HG02588 (cell line): Measurements from ENCODE around the gene SBNO2.

ENCODE experiments used
- ATAC-seq: cut with Tn5 transposase; IDR thresholded peaks from one replicate; pipeline ENCODE4 v1.9.1; 2021; ENCODE audit warnings: mild to moderate bottlenecking, moderate library complexity; ENCODE audit not compliant: unreplicated experiment

The SBNO2 gene

DNA sequence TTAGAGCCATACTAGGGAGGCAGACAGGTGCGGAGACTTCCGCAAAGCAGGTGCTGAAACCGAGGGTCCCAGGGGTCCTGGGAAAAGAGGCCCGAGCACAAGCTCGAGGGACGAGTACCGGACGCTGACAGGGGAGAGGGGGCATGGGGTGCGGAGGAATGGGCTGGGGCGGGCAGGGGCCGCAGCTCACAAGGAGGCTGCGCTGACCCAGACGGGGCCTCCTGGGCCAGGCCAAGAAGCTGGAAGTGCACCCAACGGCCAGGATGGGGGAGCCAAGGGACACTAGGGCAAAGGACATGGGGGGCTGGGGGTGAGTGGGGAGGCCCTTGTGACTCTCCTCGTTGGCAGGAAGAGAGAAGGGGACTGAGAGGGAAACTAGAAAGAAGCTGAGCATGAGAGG is 80.7 kb downstream of the SBNO2 start:
- no peak for ATAC-seq

DNA sequence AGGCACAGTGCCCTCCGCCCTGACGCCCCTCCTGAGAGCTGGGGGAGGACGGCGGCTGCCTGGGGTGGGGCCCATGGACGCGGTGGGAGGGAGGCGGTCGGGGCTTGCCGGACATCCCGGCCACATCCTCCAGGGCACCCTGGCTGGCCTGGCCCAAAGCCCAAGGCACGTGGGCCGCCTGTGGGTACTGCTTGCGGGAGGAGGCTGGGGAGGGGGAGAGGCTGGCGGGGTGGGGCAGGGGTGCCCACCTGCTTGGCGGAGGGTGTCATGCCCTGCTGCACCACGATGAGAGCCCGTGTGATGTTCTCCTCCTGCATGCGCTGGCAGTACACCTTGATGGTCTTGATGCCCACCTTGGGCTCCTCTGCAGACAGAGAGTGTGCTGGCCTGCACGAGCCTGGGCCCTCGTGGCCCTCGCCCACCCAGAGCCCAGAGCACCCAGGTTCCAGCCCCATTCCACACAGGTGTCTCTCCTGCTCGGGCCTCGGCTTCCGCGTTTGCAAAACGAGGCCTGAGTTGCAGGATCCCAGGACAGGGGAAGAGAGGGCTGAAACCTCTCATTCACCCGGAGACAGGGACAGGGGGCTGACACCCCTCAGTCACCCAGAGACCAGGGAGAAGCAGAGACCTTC is 82.4 kb downstream of the SBNO2 start:
- ATAC-seq = no peak

DNA sequence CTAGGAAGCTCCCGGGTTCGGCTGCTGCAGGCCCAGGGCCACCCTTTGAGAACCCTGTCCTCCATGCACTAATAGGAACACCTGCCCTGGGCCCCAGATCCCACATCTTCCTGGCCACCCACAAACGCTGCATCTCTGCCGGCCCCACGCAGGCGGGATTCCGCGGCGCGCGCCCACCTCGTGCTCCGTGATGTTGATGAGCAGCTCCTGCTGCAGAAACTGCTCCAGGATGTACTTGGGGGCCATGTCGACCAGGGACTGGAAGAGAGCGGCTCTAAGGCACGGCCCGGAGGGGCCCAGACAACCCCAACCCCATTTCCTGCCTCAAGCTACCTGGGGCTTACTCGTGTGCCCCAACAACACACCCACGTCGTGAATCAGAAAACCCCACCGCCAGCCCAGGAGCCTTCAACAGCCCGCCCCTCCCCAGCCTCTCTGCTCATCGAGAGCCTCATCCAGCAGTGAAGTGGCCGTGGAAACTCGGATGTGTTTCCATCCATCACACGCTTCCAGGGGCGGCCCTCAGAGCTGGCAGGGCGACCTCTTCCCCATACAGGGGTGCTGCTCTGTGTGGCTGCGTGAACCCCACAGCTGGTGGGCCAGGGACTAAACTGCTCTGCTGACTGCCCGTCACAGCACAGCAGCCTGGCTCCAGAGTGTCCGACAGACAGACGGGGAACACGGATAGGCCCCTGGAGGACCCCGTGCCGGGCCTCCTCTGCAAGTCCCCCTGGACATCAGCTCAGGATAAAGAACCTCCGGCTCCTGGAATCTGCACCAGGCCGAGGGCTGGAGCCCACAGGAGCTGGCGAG is 83.1 kb downstream of the SBNO2 start:
- no peak for ATAC-seq

DNA sequence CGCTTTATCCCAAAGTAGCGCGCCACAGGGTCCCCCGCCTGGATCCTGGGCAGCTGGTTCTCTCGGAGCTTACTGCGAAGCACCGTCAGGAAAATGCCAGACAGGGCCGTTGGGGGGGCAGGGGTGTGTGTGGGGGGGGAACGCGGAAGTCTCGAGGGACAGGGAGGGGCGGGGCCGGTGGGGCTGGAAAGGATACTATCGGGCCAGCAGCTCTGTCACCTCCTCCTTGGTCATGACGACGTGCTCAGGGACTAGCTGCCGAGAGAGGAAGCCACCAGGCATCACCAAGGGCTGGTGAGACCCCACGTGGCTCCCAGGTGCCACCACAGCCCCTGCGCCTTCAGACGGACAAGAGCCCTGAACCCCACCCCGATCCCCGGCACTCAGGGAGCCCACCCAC is 84.2 kb downstream of the SBNO2 start:
- no peak for ATAC-seq

DNA sequence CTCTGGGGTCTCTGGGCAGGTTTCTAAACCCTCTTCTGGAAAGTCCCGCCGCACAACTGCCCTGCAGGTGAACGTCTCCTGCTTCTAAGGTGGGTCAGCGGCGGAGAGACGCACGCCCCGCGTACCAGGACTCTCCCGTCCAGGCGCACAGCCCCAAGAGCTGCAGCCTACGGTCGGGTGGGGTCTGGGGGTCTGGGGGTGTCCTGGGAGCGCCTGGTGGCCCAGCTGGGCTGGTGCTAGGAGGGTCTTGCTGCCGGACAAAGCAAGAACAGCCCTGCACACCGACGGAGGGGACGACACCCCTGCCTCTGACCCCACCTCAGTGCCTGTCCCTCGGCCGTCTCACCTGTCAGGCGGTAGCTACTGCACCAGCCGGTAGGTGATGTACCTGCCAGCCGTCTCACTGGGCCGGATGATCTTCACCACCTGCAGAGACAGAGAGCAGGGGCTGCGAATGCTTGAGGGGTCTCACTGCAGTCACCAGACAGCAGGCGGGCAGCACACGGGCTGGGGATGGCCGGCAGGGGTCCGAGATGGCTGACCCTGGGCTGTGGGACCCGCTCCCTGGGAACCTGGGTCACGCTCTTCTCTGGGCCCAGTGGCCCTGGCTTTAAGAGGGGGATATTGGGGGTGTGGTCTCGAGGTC is 84.8 kb downstream of the SBNO2 start:
- no peak for ATAC-seq

DNA sequence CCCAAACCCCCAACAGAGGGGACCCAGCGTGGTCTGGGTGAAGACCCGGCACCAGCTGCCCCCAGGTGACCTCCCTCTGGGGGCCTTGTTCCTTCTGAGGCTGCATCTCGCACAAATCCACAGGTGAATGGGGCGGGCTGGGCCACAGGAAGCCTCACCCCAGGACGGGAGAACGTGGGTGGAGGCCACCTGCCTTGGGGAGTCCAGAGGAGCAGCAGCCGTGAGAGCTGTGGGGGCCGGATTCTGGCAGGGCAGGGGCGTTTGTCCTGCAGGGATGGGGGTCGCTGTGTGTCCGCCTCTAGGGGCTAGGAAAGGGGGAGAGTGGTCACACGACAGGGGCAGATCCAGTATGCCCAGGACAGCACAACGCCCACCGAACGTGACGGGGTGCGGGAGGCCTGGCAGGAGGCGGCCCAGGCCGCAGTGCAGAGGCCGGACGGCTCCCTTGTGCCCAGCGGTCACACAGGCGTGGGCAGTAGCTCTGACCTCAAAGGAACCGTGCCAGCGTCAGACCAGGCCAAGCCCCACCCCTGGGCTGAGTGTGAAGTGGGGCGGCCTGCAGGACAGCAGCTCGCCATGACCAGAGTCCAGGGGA is 85.6 kb downstream of the SBNO2 start:
- no peak for ATAC-seq

DNA sequence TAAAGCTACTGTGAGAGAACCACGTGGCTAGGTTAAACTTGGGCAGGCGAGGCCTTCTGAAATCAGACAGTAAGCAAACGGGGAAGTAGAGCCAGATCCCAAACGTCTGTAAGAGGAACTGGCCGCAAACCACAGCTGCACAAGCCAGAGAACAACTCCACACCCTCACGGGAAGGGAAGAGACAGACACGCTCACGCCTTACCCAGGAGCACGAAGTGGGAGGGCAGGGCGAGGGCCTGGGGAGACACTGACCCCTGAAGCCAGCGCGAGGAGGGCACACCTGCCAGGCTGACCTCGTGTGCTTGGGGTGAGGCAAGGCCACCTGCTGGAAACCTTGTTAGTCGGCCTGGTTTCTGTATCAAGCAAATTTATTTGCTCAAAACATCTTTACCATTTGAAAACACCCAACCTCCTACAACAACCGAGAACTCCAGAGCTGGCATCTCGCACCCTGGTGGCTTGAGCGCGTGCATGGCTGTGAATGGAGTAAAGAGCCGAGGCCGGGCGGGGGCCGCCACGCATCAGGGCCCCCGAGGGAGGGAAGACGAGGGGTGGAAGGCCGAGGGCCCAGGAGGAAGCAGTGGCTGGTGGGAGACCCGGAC is 86.2 kb downstream of the SBNO2 start:
- no peak for ATAC-seq

DNA sequence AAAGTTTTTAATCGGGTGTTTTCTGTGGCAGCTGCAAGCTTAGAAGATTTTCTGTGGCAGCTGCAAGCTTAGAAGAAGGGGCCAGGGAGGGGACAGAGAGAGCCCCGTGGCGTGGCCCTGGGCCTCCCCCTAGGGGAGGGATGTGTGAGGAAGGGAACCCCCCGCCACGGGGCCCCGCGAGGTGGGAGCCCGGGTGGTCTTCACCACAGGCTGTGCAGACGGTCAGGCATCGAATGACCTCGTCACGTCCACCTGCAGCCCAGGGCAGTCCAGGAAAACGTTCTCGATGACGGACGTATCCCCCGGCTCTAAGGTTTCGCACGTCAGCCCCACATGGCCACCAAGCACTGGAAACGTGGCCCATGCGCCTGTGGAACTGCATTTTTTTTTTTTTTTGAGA is 87.5 kb downstream of the SBNO2 start:
- ATAC-seq = no peak

DNA sequence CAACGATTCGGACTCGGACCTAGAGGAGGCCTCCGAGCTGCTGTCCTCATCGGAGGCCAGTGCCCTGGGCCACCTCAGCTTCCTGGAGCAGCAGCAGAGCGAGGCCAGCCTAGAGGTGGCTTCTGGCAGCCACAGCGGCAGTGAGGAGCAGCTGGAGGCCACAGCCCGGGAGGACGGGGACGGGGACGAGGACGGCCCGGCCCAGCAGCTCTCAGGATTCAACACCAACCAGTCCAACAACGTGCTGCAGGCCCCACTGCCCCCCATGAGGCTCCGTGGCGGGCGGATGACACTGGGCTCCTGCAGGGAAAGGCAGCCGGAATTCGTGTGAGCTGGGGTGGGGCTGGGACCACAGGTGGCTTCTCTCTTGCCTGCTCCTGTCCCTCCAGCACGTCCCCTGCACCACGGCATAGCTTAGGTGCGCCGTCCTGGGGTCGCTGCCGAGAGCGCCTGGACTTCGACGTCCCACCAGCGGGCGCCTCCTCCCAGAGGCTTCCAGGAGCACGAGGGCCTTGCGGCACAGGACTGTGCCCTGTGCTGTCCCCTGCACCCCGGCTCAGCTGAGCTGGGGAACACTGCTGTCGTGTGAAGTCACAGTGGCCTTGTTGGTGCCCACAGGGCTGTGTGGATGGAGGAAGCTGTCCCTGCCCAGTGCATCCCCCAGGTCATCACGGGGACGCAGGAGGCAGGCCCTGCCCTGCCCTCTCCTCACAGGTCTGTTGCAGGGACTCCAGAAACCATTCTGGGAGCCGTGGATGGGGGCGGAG is 88.2 kb downstream of the SBNO2 start:
- ATAC-seq = no peak

DNA sequence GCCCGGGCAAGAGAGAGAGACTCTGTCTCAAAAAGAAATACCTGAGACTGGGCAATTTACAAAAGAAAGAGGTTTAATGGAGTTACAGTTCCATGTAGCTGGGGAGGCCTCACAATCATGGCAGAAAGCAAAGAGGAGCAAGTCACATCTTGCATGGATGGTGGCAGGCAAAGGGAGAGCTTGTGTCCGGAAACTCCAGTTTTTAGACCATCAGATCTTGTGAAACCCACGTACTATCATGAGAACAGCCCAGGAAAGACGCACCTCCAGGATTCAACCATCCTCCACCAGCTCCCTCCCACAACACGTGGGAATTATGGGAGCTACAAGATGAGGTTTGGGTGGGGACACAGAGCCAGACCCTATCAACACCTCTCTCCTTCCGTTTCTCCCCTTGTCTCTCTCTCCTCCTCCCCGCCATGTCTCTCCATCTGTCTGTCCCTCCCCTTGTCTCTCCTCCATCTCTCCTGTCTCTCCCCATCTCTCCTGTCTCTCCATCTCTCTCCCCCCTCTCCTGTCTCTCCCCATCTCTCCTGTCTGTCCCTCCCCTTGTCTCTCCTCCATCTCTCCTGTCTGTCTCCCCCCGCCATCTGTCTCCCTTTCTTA is 88.9 kb downstream of the SBNO2 start:
- ATAC-seq = no peak

DNA sequence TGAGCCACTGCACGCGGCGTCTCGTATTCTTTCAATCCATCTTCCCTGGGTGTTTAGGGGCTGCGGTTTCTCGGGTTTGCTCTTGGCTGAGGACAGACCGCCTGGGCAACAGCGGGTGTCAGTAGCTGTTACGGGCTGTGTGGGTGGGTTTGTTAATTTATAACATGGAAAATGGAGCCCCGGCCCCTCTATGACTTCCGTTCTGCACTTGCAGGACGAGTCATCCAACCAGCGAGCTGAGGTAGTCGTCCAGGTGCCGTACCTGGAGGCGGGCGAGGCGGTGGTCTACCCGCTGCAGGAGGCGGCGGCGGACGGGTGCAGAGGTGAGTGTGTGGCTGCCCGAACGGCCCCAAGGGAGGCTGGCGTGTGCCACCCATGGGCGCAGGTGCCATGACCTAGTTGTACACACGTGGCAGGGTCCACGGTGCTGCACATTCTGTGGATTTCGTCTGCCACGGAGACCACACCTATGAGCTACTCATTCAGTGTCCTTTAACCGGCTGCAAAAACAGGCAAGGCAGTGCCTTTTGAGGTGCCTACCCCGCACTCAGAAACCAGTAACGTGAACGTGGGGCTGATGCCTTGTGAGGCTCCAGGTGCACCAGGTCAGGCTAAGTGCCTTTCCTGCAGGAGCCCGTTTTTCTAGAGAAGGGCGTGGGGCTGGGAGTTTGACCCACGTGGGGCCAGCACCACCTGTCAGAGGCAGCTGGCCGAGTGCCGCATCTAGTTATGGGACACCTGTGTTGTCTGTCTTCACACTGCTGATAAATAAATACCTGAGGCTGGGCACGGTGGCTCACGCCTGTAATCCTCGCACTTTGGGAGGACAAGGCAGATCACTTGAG is 89.8 kb downstream of the SBNO2 start:
- no peak for ATAC-seq

DNA sequence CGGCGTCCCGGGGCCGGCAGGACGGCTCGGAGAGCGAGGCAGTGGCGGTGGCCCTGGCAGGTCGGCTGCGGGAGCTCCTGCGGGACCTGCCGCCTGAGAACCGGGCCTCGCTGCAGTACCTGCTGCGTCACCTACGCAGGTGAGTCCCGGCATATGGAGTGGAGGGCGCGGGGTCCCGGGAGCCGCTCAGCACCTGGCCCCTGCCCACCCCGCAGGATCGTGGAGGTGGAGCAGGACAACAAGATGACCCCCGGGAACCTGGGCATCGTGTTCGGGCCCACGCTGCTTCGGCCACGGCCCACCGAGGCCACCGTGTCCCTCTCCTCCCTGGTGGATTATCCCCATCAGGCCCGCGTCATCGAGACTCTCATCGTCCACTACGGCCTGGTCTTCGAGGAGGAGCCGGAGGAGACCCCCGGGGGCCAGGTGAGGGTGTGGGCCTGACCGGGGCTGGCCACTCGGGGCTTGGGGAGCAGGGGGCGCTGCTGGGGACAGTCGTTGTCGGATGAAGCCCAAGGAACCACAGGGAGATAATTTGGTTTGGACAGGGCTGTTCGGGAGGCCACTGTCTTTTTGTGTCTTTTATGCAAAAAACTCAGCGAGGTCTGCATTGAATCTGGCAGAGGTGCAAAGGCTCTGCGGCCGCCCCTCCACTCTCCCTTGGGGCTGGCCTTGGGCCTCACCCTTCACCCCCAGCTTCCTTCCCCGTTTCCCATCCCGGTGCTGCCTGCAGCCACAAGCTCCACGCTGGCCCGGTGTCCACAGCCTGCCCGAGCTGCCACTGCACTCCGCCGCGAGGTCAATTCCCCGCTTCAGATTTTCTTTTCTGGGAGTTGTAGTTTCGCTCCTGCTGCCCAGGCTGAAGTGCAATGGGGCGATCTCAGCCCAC is 90.9 kb downstream of the SBNO2 start:
- ATAC-seq = no peak

DNA sequence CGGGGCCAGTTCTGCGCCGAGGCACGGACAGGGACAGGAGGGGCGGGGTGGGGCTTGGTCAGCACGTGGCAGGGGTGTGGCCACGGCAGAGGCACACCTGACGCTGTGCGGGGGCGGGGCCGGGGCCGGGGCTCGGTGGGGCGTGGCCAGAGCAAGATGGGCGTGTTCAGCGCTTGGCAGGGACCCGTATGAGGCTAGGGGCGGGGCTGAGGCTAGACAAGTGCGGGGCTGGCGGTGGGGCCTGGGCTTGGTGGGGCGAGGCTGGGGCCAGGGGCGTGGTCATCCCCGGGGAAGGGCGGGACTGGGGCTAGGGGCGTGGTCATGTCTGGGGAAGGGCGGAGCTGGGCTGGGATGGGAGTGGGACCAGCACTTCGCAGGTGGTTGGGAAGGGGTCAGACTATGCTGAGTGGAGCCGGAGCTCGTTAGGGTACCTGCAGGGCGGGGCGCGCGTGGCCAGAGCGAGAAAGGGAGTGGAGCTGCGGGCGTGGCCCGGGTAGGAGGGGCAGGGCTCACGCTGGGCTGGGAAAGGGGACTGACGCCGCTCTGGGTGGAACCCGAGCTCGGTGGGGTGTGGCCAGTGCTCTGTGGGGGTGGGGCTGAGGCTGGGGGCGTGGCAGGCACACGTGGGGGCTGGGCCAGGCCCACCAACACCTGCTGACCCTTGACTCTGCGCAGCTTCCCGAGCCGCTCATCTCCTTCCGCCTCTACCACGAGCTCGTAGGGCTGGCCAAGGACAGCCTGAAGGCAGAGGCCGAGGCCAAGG is 91.7 kb downstream of the SBNO2 start:
- ATAC-seq = no peak

DNA sequence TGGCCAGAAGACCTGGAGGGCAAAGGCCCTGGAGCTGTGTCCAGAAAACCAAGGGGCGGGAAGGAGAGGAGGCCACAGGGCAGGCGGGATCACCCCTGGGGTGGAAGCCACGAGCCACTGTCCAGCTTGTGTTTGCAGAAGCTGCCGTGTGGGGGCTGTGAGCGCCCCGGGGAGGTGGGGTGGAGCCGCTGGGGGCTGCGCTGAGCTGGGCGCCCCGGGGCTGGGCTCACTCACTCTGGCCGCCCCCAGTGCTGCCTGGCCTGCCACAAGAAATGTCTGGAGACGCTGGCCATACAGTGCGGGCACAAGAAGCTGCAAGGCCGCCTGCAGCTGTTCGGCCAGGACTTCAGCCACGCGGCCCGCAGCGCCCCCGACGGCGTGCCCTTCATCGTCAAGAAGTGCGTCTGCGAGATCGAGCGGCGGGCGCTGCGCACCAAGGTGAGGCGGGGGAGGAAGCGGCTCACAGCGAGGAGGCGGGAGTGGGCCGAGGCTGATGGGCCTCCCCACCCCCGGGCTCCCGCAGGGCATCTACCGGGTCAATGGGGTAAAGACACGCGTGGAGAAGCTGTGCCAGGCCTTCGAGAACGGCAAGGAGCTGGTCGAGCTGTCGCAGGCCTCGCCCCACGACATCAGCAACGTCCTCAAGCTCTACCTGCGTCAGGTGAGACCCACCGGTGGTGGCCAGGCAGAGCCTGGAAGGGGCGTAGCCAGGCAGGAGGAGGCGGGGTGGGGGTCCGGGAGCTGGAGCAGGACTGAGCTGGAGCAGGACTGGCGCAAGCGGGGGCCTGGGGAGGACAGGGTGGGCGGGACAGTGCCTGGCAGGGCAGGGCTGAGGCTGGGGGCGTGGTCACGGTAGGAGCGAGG is 92.5 kb downstream of the SBNO2 start:
- no peak for ATAC-seq

DNA sequence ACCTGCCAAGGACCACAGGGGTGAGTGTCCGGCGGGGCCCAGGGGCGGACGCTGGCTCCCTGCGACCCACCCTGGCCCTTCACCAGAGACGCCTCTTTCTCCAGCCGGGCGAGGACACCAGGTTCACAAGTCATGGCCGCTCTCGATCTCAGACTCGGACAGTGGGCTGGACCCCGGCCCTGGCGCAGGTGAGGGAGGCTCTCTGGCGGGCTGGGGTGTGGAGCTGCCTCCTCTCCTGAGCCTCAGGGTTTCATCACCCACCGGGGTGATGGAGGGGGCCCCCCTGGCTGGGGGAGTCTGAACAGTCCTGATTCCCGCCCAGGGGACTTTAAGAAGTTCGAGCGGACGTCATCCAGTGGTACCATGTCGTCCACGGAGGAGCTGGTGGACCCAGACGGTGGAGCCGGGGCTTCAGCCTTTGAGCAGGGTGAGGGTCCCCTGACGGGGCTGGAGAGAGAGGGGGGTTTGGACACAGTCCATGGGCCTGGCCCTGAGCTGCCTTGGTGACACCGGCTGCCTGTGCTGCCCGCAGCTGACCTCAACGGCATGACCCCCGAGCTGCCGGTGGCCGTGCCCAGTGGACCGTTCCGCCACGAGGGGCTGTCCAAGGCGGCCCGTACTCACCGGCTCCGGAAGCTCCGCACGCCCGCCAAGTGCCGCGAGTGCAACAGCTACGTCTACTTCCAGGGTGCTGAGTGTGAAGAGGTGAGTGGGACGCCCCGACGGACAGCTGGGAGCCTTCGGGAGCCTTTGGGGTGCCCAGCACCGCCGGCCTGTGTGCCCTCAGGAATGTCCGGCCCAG is 93.5 kb downstream of the SBNO2 start:
- ATAC-seq = no peak

DNA sequence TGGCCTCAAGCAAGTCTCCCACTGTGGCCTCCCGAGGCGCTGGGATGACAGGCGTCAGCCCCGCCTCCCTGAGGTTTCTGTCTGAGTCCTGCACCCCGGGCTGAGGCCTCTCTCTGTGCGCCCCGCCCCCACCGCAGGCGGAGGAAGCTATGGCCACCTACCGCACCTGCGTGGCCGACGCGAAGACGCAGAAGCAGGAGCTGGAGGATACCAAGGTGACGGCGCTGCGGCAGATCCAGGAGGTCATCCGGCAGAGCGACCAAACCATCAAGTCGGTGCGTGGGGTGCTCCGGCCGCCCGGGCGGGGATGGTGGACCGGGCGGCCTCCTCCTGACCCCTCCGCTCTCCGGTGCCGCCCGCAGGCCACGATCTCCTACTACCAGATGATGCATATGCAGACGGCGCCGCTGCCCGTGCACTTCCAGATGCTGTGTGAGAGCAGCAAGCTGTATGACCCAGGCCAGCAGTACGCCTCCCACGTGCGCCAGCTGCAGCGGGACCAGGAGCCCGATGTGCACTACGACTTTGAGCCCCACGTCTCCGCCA is 94.4 kb downstream of the SBNO2 start:
- ATAC-seq = no peak
